GM19324 (cell line): ENCODE results near the gene PRKG1.
"Not testable (repeated sequence)": the region's sequence is repeated elsewhere in the genome, so short reads cannot be mapped to it uniquely, and the experiment has no call there.

ENCODE experiments used
- ATAC-seq: cut with Tn5 transposase; IDR thresholded peaks from one replicate; pipeline ENCODE4 v1.9.1; 2021; ENCODE audit warnings: mild to moderate bottlenecking, moderate library complexity; ENCODE audit not compliant: unreplicated experiment, low FRiP score

Gene PRKG1

DNA sequence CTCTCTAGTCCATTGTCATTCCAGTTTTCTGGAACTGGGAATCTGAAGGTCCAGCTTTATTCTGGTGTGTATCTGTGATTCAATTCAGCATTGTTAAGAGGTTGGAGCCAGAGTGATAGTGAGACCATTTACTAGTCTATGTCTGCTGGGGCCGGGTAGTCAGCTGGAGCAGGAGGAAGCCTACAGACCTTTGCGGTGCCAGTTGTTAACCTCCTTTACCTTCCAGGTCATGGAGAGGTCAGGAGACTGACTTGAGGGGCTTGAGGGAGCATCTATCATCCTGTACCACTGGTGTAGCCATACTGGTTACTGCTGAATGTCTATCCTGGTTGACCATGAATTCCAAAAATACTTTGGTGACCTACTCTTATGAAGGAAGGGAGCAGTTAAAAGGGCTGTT lies 634.3 kb downstream of the PRKG1 start:
- ATAC-seq = no peak

DNA sequence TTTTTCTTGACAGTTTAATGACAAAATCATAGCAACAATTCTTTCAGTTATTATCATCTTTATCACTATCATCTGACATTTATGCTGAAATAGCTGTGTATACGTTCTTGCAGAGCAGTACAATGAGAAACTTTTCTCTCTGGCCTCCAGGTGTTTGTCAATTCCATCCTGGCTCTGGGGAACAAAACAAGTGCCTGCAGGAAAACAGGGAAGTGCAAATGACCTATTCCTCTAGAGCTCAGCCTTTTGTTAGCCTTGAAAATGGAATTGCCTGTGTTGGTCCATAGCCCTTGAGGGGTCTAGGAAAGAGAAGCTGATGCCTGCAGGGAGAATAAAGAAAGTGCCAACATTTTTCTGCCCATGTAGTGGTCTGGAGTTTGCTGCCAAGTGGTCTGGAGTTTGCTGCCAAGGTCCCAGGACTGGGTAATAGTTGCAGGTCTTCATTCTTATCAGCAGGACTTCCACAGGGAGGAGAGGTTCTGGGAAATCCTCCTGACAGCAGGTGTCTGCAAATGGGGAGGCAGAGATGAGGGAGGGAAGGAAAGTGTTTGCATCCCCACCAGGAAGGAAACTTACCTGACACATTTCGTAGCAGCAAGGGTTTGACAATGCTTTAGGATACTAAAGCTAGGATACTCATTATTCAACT lies 635.2 kb downstream of the PRKG1 start:
- no peak for ATAC-seq

GRCh38 chr10:51711519-51711891 lies 637.2 kb downstream of the PRKG1 start:
- ATAC-seq = no peak

- ATAC-seq = no peak
These were observed 642.7 kb downstream of the PRKG1 start for GRCh38 chr10:51716981-51717380.

- no peak for ATAC-seq
These were observed 644.6 kb downstream of the PRKG1 start for GRCh38 chr10:51718804-51719291.

- ATAC-seq = no peak
These were observed 649.8 kb downstream of the PRKG1 start for GRCh38 chr10:51724038-51724437.

- no peak for ATAC-seq
These were observed 655.7 kb downstream of the PRKG1 start for GRCh38 chr10:51729822-51730555.

GRCh38 chr10:51733057-51733456 lies 658.8 kb downstream of the PRKG1 start:
- no peak for ATAC-seq

DNA sequence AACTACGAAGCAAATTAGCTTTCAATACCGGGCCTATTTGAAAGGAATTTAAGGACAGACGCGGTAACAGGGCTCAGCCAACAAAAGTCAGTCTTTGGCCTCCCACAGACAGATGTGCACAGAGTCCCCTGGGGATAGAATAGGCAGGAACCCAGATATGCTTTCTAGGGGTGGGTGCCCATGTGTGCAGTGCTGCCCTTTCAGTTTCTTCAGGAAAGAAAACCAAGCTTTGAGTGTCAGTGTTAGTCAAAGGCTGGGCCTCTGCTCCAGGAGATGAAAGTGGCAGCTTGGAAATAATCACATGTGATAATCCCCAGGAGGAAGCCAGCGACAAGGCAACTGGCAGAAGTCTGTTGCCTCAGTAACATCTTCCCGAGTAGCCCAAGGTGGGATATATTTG lies 668.9 kb downstream of the PRKG1 start:
- ATAC-seq = peak; percentile 84

GRCh38 chr10:51744235-51745000 lies 670.1 kb downstream of the PRKG1 start:
- ATAC-seq = no peak

GRCh38 chr10:51745397-51745796 lies 671.1 kb downstream of the PRKG1 start:
- no peak for ATAC-seq

DNA sequence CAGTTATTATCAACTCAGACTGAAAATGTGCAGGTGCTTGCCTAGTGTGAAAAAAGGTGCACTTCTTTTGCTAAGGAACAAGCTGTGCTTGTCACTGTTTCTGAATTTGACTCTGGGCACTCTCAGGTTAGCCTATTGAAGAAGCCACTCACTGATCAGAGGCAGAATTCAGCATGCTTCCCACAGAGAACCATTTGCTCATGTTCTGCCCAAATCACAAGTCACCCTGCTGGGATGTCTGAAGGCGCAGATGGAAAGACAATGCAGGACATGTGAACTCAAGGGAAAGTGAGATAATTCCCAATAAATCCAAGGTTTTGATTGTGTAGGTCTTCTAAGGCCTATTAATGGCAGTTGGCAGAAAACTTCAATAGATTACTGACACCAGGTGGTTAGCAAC lies 672.9 kb downstream of the PRKG1 start:
- no peak for ATAC-seq

DNA sequence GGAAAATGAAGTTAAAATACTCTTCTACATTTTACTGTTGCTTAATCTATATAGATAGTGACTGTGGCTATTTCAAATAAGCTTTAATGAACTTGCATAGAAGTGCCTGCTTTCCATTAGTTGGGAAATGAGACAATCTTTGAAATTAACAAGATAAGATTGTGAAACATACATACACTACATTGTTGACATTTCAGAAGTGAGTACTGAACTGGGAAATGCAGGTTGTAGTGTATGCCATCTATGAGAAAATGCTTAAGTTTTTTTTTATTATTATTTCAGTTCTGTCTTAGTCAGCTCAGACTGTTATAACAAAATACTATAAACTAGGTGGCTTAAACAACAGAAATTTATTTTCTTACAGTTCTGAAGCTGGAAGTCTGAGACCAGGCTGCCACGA lies 674.7 kb downstream of the PRKG1 start:
- ATAC-seq = no peak

- no peak for ATAC-seq
These were observed 684.1 kb downstream of the PRKG1 start for GRCh38 chr10:51758366-51758765.

DNA sequence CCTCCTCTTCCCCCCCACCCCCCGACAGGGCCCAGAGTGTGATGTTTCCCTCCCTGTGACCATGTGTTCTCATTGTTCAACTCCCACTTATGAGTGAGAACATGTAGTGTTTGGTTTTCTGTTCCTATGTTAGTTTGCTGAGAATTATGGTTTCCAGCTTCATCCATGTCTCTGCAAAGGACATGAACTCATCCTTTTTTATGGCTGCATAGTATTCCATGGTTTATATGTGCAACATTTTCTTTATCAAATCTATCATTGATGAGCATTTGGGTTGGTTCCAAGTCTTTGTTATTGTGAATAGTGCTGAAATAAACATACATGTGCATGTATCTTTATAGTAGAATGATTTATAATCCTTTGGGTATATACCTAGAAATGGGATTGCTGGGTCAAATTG lies 684.6 kb downstream of the PRKG1 start:
- not testable (repeated sequence) for ATAC-seq

- ATAC-seq = no peak
These were observed 685.7 kb downstream of the PRKG1 start for GRCh38 chr10:51759896-51760534.

GRCh38 chr10:51760864-51761640 lies 686.8 kb downstream of the PRKG1 start:
- no peak for ATAC-seq

DNA sequence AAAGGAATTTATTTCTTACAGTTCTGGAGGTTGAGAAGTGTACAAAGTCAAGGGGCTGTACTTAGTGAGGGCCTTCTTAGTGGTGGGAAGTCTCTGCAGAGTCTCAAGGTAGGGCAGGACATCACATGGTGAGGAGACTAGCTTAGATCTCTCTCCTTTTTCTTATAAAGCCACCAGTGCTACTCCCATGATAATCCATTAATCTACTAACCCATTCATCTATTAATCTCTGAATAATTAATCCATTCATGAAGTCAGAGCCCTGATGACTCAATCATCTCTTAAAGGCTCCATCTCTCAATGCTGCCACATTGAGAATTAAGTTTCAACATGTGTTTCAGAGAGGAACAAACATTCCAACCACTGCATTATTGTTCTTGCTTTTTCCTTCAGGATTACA lies 689.5 kb downstream of the PRKG1 start:
- ATAC-seq = no peak

DNA sequence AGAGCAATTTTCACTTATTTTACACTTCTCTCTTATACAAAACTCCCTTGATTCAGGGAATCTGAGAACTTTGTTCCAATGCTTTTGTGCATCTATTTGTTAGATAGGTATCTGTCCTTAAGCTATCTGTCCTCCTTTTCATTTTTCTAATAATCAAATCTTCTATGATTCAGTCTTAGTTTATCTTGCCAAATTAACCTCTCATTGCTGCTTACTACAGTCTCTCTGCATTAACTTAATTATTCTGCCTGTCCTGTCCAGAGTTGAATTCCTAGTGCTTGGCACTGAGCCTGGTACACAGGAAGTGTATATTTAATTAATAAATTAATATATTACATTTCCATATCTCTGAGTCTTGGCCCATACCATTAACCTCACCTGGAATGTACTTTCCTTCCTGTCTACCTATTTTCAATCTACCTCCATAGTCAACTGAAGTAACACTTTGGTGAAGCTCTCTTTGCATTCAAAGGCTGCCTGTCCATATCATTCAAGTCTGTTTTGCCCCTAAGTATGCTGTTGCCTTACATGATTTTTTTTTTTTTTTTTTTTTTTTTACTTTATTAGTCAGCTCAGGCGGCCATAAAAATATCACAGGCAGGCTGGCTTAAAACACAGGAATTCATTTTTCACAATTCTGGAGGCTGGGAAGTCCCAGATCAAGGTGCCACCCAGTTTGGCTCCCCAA lies 691.1 kb downstream of the PRKG1 start:
- no peak for ATAC-seq
